GM18511 (cell line): ENCODE results near the gene S1PR5.
"Not testable (repeated sequence)": the region's sequence is repeated elsewhere in the genome, so short reads cannot be mapped to it uniquely, and the experiment has no call there.

Source experiments
- ATAC-seq: cut with Tn5 transposase; IDR thresholded peaks from one replicate; pipeline ENCODE4 v1.9.1; 2021; ENCODE audit warnings: mild to moderate bottlenecking, moderate library complexity; ENCODE audit not compliant: unreplicated experiment

Gene S1PR5

GRCh38 chr19:10544753-10545251 lies 27.6 kb upstream of the S1PR5 start:
- no peak for ATAC-seq

- no peak for ATAC-seq
Measured at GRCh38 chr19:10544242-10544752, 27.1 kb upstream of the S1PR5 start.

- ATAC-seq = peak; percentile 77
Measured at GRCh38 chr19:10543420-10544241, 26.4 kb upstream of the S1PR5 start, which contains the start of gene ATG4D. Gene ATG4D, plus strand, starts transcription at chr19:10543904. Its CDS starts 187 bp downstream, at chr19:10544091.

GRCh38 chr19:10543059-10543419 lies 25.8 kb upstream of the S1PR5 start:
- ATAC-seq = no peak

- not testable (repeated sequence) for ATAC-seq
Measured at GRCh38 chr19:10539016-10539415, 21.8 kb upstream of the S1PR5 start.

- ATAC-seq = no peak
Measured at GRCh38 chr19:10538204-10538983, 21.1 kb upstream of the S1PR5 start.

- no peak for ATAC-seq
Measured at GRCh38 chr19:10537668-10538067, 20.4 kb upstream of the S1PR5 start.

GRCh38 chr19:10535613-10536012 lies 18.4 kb upstream of the S1PR5 start:
- no peak for ATAC-seq

- no peak for ATAC-seq
Measured at GRCh38 chr19:10533646-10534386, 16.6 kb upstream of the S1PR5 start.

GRCh38 chr19:10532457-10532856 lies 15.2 kb upstream of the S1PR5 start:
- ATAC-seq = no peak

- ATAC-seq = not testable (repeated sequence)
Measured at GRCh38 chr19:10526887-10527286, 9.6 kb upstream of the S1PR5 start.

GRCh38 chr19:10525636-10526035 lies 8.4 kb upstream of the S1PR5 start:
- no peak for ATAC-seq

- no peak for ATAC-seq
Measured at GRCh38 chr19:10523135-10523636, 5.9 kb upstream of the S1PR5 start.

GRCh38 chr19:10521461-10522171 lies 4.4 kb upstream of the S1PR5 start:
- ATAC-seq = no peak

GRCh38 chr19:10520652-10521318 lies 3.5 kb upstream of the S1PR5 start:
- no peak for ATAC-seq

GRCh38 chr19:10519421-10519820 lies 2.2 kb upstream of the S1PR5 start:
- no peak for ATAC-seq

- no peak for ATAC-seq
Measured at GRCh38 chr19:10518444-10519361, 1.5 kb upstream of the S1PR5 start.

- no peak for ATAC-seq
Measured at GRCh38 chr19:10517760-10518443, 655 bp upstream of the S1PR5 start.
